H1 (cell line): ENCODE results near the gene CASP4. TPM values are rescaled to one million over a fixed set of nuclear protein-coding genes. Genes with fewer than 3 reads are reported as not detected.

ENCODE experiments used
- BRCA1 ChIP-seq: IDR thresholded peaks from 2 replicates; pipeline ENCODE4 v1.6.1; 2012; ENCODE audit warnings: low read depth, low read length, improper control_type of control experiment
- CHD1 ChIP-seq: IDR thresholded peaks from 2 replicates; pipeline ENCODE4 v1.6.1; 2012; ENCODE audit warnings: low read depth, low read length, improper control_type of control experiment
- CHD2 ChIP-seq: IDR thresholded peaks from 2 replicates; pipeline ENCODE4 v1.6.1; 2012; ENCODE audit warnings: low read length, improper control_type of control experiment
- EP300 ChIP-seq, 2 experiments: IDR thresholded peaks; 1 replicate in 1 of 2; 2 replicates in 1 of 2; pipeline ENCODE4 v1.6.1; 2011 to 2012; ENCODE audit warnings: low read depth in 2 of 2, low read length in 2 of 2, mild to moderate bottlenecking in 2 of 2, borderline replicate concordance in 1 of 2, inconsistent platforms in 1 of 2, moderate library complexity in 1 of 2
- HDAC2 ChIP-seq, 2 experiments: fragments of 300-600 bp in 1 of 2; sonication (generic) in 1 of 2; IDR thresholded peaks; 2 replicates each; pipeline ENCODE4 v1.6.1; 2011 to 2012; ENCODE audit warnings: low read depth in 2 of 2, low read length in 2 of 2, mild to moderate bottlenecking in 2 of 2, moderate library complexity in 2 of 2, borderline replicate concordance in 1 of 2, inconsistent platforms in 1 of 2
- HDAC6 ChIP-seq: IDR thresholded peaks from one replicate; pipeline ENCODE4 v1.7.1; 2012; ENCODE audit warnings: low read depth, mild to moderate bottlenecking, inconsistent platforms, low read length, moderate library complexity
- RNF2 ChIP-seq: fragments of 200-900, 300-1000 bp; sonication (generic); IDR thresholded peaks from 2 replicates; pipeline ENCODE4 v1.7.1; 2016; ENCODE audit warnings: borderline replicate concordance, low read depth, mild to moderate bottlenecking, antibody characterized with exemption, low read length; ENCODE audit not compliant: poor library complexity, severe bottlenecking; ENCODE audit errors: missing control alignments
- YY1 ChIP-seq: IDR thresholded peaks from 2 replicates; pipeline ENCODE4 v1.6.1; 2011; ENCODE audit warnings: low read depth, mild to moderate bottlenecking, low read length
- polyA plus RNA-seq, 7 experiments: library from polyadenylated mRNA; depleted of rRNA in 3 of 7; stranded (reverse) in 5 of 7; unstranded in 2 of 7; fragments of >200 nt in 5 of 7; fragments of 200-250 nt in 2 of 7; gene quantifications; 1 replicate in 5 of 7; 2 replicates in 1 of 7; 4 replicates in 1 of 7; pipeline versions ENCODE4 v1.2.1 to v1.2.3, GENCODE V29; 2011 to 2013; ENCODE audit warnings: missing spikeins in 2 of 7, mixed read lengths in 2 of 7
- total RNA-seq: library from RNA; stranded (reverse); fragmentation: NEBNext Ultra II Directional; extraction: Animal tissue kit (Norgen Biotek cat#: 25700); gene quantifications from 2 replicates; pipeline ENCODE4 v1.2.1, GENCODE V29; 2021
- TF ChIP-seq, protein P1 (sequence below): fragments of 300-600 bp; sonication (generic); IDR thresholded peaks from 2 replicates; pipeline ENCODE4 v1.7.1; 2012; ENCODE audit warnings: low read length, moderate library complexity, mild to moderate bottlenecking, inconsistent platforms; ENCODE audit not compliant: insufficient replicate concordance
- TF ChIP-seq, protein P2 (sequence below): IDR thresholded peaks from 2 replicates; pipeline ENCODE4 v1.6.1; 2011; ENCODE audit warnings: low read length, improper control_type of control experiment

The CASP4 gene
- total and polyA plus RNA-seq, 2 of the 8 experiments (the other 6 are each of a cell fraction or from before 2014, with no cell fraction given), result 0.09 TPM; not detected in 1

DNA sequence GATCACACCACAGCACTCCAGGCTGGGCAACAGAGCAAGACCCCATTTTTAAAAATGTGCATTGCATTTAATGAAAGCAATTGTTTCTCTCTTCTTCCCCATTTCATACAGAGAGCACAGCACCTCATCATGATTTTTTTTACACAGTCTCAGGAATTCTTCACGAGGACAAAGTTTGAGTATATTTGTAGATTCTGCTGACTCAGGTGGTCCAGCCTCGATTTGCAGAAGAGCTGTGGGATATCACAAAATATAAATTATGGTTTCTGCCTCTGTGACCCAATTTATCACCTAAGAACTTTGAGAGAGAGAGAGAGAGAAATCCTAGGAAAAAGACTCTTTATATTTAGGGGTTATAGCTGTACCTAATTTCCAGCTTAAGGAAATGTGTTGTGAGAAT, 34.8 kb upstream of the CASP4 start (continued):
- TF ChIP-seq, protein P1, sequence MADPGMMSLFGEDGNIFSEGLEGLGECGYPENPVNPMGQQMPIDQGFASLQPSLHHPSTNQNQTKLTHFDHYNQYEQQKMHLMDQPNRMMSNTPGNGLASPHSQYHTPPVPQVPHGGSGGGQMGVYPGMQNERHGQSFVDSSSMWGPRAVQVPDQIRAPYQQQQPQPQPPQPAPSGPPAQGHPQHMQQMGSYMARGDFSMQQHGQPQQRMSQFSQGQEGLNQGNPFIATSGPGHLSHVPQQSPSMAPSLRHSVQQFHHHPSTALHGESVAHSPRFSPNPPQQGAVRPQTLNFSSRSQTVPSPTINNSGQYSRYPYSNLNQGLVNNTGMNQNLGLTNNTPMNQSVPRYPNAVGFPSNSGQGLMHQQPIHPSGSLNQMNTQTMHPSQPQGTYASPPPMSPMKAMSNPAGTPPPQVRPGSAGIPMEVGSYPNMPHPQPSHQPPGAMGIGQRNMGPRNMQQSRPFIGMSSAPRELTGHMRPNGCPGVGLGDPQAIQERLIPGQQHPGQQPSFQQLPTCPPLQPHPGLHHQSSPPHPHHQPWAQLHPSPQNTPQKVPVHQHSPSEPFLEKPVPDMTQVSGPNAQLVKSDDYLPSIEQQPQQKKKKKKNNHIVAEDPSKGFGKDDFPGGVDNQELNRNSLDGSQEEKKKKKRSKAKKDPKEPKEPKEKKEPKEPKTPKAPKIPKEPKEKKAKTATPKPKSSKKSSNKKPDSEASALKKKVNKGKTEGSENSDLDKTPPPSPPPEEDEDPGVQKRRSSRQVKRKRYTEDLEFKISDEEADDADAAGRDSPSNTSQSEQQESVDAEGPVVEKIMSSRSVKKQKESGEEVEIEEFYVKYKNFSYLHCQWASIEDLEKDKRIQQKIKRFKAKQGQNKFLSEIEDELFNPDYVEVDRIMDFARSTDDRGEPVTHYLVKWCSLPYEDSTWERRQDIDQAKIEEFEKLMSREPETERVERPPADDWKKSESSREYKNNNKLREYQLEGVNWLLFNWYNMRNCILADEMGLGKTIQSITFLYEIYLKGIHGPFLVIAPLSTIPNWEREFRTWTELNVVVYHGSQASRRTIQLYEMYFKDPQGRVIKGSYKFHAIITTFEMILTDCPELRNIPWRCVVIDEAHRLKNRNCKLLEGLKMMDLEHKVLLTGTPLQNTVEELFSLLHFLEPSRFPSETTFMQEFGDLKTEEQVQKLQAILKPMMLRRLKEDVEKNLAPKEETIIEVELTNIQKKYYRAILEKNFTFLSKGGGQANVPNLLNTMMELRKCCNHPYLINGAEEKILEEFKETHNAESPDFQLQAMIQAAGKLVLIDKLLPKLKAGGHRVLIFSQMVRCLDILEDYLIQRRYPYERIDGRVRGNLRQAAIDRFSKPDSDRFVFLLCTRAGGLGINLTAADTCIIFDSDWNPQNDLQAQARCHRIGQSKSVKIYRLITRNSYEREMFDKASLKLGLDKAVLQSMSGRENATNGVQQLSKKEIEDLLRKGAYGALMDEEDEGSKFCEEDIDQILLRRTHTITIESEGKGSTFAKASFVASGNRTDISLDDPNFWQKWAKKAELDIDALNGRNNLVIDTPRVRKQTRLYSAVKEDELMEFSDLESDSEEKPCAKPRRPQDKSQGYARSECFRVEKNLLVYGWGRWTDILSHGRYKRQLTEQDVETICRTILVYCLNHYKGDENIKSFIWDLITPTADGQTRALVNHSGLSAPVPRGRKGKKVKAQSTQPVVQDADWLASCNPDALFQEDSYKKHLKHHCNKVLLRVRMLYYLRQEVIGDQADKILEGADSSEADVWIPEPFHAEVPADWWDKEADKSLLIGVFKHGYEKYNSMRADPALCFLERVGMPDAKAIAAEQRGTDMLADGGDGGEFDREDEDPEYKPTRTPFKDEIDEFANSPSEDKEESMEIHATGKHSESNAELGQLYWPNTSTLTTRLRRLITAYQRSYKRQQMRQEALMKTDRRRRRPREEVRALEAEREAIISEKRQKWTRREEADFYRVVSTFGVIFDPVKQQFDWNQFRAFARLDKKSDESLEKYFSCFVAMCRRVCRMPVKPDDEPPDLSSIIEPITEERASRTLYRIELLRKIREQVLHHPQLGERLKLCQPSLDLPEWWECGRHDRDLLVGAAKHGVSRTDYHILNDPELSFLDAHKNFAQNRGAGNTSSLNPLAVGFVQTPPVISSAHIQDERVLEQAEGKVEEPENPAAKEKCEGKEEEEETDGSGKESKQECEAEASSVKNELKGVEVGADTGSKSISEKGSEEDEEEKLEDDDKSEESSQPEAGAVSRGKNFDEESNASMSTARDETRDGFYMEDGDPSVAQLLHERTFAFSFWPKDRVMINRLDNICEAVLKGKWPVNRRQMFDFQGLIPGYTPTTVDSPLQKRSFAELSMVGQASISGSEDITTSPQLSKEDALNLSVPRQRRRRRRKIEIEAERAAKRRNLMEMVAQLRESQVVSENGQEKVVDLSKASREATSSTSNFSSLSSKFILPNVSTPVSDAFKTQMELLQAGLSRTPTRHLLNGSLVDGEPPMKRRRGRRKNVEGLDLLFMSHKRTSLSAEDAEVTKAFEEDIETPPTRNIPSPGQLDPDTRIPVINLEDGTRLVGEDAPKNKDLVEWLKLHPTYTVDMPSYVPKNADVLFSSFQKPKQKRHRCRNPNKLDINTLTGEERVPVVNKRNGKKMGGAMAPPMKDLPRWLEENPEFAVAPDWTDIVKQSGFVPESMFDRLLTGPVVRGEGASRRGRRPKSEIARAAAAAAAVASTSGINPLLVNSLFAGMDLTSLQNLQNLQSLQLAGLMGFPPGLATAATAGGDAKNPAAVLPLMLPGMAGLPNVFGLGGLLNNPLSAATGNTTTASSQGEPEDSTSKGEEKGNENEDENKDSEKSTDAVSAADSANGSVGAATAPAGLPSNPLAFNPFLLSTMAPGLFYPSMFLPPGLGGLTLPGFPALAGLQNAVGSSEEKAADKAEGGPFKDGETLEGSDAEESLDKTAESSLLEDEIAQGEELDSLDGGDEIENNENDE, result no peak
- no peak for TF ChIP-seq EP300 (IDR thresholded peaks at IDR 0.05; ENCODE audit: borderline replicate concordance in 1 of 2, low read depth in 2 of 2, low read length in 2 of 2)
- no peak for TF ChIP-seq RNF2
- no peak for TF ChIP-seq HDAC2 (IDR thresholded peaks at IDR 0.05; ENCODE audit: borderline replicate concordance in 1 of 2, low read depth in 2 of 2, low read length in 2 of 2)
- TF ChIP-seq CHD2, result no peak
- TF ChIP-seq YY1, result no peak
- TF ChIP-seq HDAC6, result no peak
- TF ChIP-seq BRCA1, result no peak
- no peak for TF ChIP-seq CHD1
- TF ChIP-seq, protein P2, sequence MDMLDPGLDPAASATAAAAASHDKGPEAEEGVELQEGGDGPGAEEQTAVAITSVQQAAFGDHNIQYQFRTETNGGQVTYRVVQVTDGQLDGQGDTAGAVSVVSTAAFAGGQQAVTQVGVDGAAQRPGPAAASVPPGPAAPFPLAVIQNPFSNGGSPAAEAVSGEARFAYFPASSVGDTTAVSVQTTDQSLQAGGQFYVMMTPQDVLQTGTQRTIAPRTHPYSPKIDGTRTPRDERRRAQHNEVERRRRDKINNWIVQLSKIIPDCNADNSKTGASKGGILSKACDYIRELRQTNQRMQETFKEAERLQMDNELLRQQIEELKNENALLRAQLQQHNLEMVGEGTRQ, result no peak
